Osteoblast (primary cell): ENCODE data around the gene WDR88. TPM values are rescaled to one million over a fixed set of nuclear protein-coding genes. Genes with fewer than 3 reads are reported as not detected.

ENCODE experiments used
- DNase-seq: peaks from one replicate; pipeline ENCODE4 v3.0.0; 2011; ENCODE audit warnings: low spot score, mixed read lengths; ENCODE audit not compliant: insufficient read length; ENCODE audit errors: missing footprints
- H2AFZ ChIP-seq: 2 replicates; pipeline ENCODE4 v1.6.0; 2011; ENCODE audit warnings: mild to moderate bottlenecking, low read length
- H3K27ac ChIP-seq: 2 replicates; pipeline ENCODE4 v1.5.1; 2011; ENCODE audit warnings: mild to moderate bottlenecking, low read depth, low read length, moderate library complexity
- H3K27me3 ChIP-seq: 2 replicates; pipeline ENCODE4 v1.6.0; 2012; ENCODE audit warnings: mild to moderate bottlenecking, control low read depth, inconsistent platforms, low read length, moderate library complexity; ENCODE audit not compliant: insufficient read depth
- H3K36me3 ChIP-seq: 2 replicates; pipeline ENCODE4 v1.5.1; 2011; ENCODE audit warnings: mild to moderate bottlenecking, low read length, control low read depth, moderate library complexity; ENCODE audit not compliant: insufficient read depth
- H3K4me1 ChIP-seq: 2 replicates; pipeline ENCODE4 v1.5.1; 2011; ENCODE audit warnings: mild to moderate bottlenecking, low read length, control low read depth, moderate library complexity; ENCODE audit not compliant: insufficient read depth
- H3K4me2 ChIP-seq: 2 replicates; pipeline ENCODE4 v1.6.0; 2011; ENCODE audit warnings: mild to moderate bottlenecking, low read length; ENCODE audit not compliant: insufficient read depth
- H3K4me3 ChIP-seq: fragments of 200-600 bp; sonication (generic); 3 replicates; pipeline ENCODE4 v1.5.1; 2012; ENCODE audit warnings: mild to moderate bottlenecking, low read length, inconsistent platforms; ENCODE audit not compliant: insufficient read depth
- H3K79me2 ChIP-seq: 2 replicates; pipeline ENCODE4 v1.6.0; 2012; ENCODE audit warnings: mild to moderate bottlenecking, low read length, control low read depth, inconsistent platforms; ENCODE audit not compliant: insufficient read depth
- H3K9me3 ChIP-seq: 2 replicates; pipeline ENCODE4 v1.5.1; 2011; ENCODE audit warnings: low read depth, low read length, control low read depth
- H4K20me1 ChIP-seq: 2 replicates; pipeline ENCODE4 v1.6.0; 2012; ENCODE audit warnings: mild to moderate bottlenecking, low read length, control low read depth; ENCODE audit not compliant: insufficient read depth
- CTCF ChIP-seq: IDR thresholded peaks from 2 replicates; pipeline ENCODE4 v1.5.1; 2011; ENCODE audit warnings: mild to moderate bottlenecking, low read depth, low read length, moderate library complexity; ENCODE audit errors: extremely low read depth
- total RNA-seq: library from RNA; depleted of rRNA; stranded (reverse); fragments of >200 nt; gene quantifications from 2 replicates; pipeline ENCODE4 v1.2.3, GENCODE V29; 2012

The WDR88 gene, protein sequence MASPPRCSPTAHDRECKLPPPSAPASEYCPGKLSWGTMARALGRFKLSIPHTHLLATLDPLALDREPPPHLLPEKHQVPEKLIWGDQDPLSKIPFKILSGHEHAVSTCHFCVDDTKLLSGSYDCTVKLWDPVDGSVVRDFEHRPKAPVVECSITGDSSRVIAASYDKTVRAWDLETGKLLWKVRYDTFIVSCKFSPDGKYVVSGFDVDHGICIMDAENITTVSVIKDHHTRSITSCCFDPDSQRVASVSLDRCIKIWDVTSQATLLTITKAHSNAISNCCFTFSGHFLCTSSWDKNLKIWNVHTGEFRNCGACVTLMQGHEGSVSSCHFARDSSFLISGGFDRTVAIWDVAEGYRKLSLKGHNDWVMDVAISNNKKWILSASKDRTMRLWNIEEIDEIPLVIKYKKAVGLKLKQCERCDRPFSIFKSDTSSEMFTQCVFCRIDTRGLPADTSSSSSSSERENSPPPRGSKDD
- not detected in 2 replicates for total RNA-seq

DNA sequence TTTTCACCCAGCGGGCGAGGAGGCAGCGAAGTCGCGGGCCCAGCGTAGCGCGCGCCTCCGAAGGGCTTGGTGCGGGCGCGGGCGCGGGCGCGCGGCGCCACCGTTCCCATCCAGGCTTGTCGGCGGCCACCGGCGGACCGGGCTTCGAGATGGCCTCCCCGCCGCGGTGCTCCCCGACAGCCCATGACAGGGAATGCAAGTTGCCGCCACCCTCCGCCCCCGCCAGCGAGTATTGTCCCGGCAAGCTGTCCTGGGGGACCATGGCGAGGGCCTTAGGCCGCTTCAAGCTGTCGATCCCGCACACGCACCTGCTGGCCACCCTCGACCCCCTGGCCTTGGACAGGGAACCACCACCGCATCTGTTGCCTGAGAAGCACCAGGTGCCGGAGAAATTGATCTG, at the start of gene WDR88:
Gene WDR88, plus strand, starts transcription at position 94 of the 400 bp plus-strand sequence. Its CDS starts 56 bp downstream, at position 150.
- Histone ChIP-seq H3K4me3 (no peak within 1 kb of the TSS), H4K20me1 (no peaks in the 10 kb centered on the region), H2AFZ (no peak within 1 kb of the TSS), H3K4me2 (no peak within 1 kb of the TSS), H3K36me3 (peaks cover 5% of the 10 kb centered on the region), H3K27ac (no peak within 1 kb of the TSS), H3K4me1 (no peaks in the 10 kb centered on the region), H3K9me3 (no peaks in the 10 kb centered on the region), H3K27me3 (no peaks in the 10 kb centered on the region), H3K79me2 (no peaks in the 10 kb centered on the region)
- TF ChIP-seq CTCF: no peak
- DNase-seq: no peak

DNA sequence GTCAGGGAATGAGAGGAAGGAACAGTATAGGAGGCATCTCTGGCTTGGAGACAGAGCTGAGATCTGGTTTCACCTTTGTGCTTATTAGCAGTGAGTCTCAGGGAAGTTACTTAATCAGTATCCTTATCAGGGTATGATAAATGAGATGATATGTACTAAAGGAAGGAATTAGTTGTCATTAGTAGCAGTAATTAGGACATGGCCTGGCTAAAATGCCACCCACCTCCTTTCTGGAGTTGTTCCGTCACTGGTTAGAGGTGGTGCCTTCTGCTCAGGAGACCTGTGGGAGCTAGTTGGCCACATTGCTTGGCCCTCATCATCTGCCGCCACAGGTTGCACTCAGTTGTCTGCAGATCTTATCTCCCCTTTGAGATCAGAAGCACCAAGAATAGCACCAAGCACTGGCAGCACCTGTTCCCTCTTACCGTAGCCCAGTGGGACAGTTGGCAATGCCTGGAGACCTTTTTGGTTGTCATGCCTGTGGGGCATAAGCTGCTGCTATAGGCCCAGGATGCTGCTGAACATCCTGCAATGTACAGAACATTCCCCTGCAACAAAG, 46.3 kb upstream of the WDR88 start:
- Histone ChIP-seq H3K4me2 (no peak overlapping the region), H3K27ac (no peak overlapping the region), H3K9me3 (no peaks in the 10 kb centered on the region), H4K20me1 (peaks cover 2% of the 10 kb centered on the region), H3K27me3 (no peaks in the 10 kb centered on the region), H3K79me2 (peaks cover 22% of the 10 kb centered on the region), H3K36me3 (peaks cover 19% of the 10 kb centered on the region), H2AFZ (no peak overlapping the region), H3K4me1 (peaks cover 12% of the 10 kb centered on the region), H3K4me3 (no peak overlapping the region)
- TF ChIP-seq CTCF: no peak
- peak; percentile 29 for DNase-seq

DNA sequence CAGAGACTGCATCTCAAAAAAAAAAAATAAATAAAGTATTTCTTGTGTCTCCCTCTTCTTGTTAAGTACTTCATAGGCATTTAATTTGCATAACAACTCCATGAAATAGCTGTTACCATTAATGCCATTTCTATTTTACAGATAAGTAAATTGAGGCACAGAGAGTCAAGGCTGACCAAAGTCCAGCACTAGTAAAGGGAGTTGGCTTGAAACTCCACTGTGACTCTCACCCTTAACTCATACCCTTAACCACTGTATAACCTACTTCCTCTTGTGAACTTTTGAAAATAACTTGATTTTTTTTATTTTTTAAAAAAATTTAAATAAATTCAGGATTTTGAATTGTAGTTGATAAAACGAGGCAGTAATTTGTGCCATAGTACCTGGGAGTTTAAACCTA, 45.0 kb upstream of the WDR88 start:
- Histone ChIP-seq H4K20me1 (peaks cover 2% of the 10 kb centered on the region), H3K4me1 (peaks cover 6% of the 10 kb centered on the region), H3K36me3 (peaks cover 19% of the 10 kb centered on the region), H2AFZ (no peak overlapping the region), H3K4me2 (no peak overlapping the region), H3K27ac (no peak overlapping the region), H3K79me2 (peaks cover 12% of the 10 kb centered on the region), H3K9me3 (no peaks in the 10 kb centered on the region), H3K4me3 (no peak overlapping the region), H3K27me3 (no peaks in the 10 kb centered on the region)
- no peak for DNase-seq
- TF ChIP-seq CTCF: no peak

- Histone ChIP-seq H3K27me3 (no peaks in the 10 kb centered on the region), H3K79me2 (peaks cover 4% of the 10 kb centered on the region), H4K20me1 (peaks cover 2% of the 10 kb centered on the region), H3K9me3 (no peaks in the 10 kb centered on the region), H3K4me3 (no peak overlapping the region), H3K4me2 (no peak overlapping the region), H3K36me3 (peaks cover 33% of the 10 kb centered on the region), H3K4me1 (no peaks in the 10 kb centered on the region), H2AFZ (no peak overlapping the region), H3K27ac (no peak overlapping the region)
- DNase-seq: no peak
- no peak for TF ChIP-seq CTCF
These were observed 42.9 kb upstream of the WDR88 start for GRCh38 chr19:33089010-33089409.
